ENCODE measurements around the gene HTR3A. TPM values are rescaled to one million over a fixed set of nuclear protein-coding genes. Genes with fewer than 3 reads are reported as not detected.

HTR3A gene
- total and polyA plus RNA-seq, 2 of the 13 experiments (the other 11 are each of a cell fraction or from before 2014, with no cell fraction given) = not detected

GRCh38 chr11:114011443-114011842 is 36.5 kb downstream of the HTR3A start:
- no peak for TF ChIP-seq ZNF3 (CRISPR knock-in tag; IDR thresholded peaks at IDR 0.05)
- TF ChIP-seq HNF4G (IDR thresholded peaks at IDR 0.05; ENCODE audit: borderline replicate concordance, low read depth, low read length) = no peak
- no peak for TF ChIP-seq HNF4G (CRISPR knock-in tag; IDR thresholded peaks at IDR 0.05; ENCODE audit: borderline replicate concordance, low read depth)
- no peak for TF ChIP-seq HOMEZ (CRISPR knock-in tag; IDR thresholded peaks at IDR 0.05; ENCODE audit: low read depth)
- no peak for TF ChIP-seq EED (CRISPR knock-in tag; IDR thresholded peaks at IDR 0.05)
- TF ChIP-seq ZSCAN22 (CRISPR knock-in tag; IDR thresholded peaks at IDR 0.05) = no peak
- TF ChIP-seq ZNF432 (CRISPR knock-in tag; IDR thresholded peaks at IDR 0.05; ENCODE audit: borderline replicate concordance) = no peak
- TF ChIP-seq NFATC3 (CRISPR knock-in tag; IDR thresholded peaks at IDR 0.05) = no peak
- TF ChIP-seq ZNF513 (CRISPR knock-in tag; conservative IDR thresholded peaks at IDR 0.05) = no peak
- TF ChIP-seq ZNF740 (CRISPR knock-in tag; IDR thresholded peaks at IDR 0.05) = no peak
- TF ChIP-seq ZNF660 (CRISPR knock-in tag; IDR thresholded peaks at IDR 0.05; ENCODE audit: borderline replicate concordance, low read depth) = no peak
- TF ChIP-seq ZNF766 (CRISPR knock-in tag; IDR thresholded peaks at IDR 0.05; ENCODE audit: borderline replicate concordance) = no peak
- no peak for TF ChIP-seq ETS1 (CRISPR knock-in tag; IDR thresholded peaks at IDR 0.05)
- no peak for TF ChIP-seq CHD2 (IDR thresholded peaks at IDR 0.05; ENCODE audit: low read depth, low read length)
- Histone ChIP-seq H3K79me2 (ENCODE audit: insufficient read depth, low read length) (no peaks in the 10 kb centered on the region), H3K4me3 (replicated peaks in 1 of 3; ENCODE audit: insufficient read depth in 1 of 3, low read depth in 2 of 3, low read length in 3 of 3) (no peak overlapping the region), H2AFZ (ENCODE audit: low read length) (no peak overlapping the region), H3K36me3 (replicated peaks in 1 of 2; ENCODE audit: control insufficient read depth in 1 of 2, insufficient read depth in 2 of 2, low read length in 2 of 2) (no peaks in the 10 kb centered on the region), H3K27me3 (ENCODE audit: control insufficient read depth in 1 of 2, insufficient read depth in 2 of 2, low read length in 2 of 2) (no peaks in the 10 kb centered on the region; a peak in 2 of 5 replicates), H3K27ac (ENCODE audit: extremely low read length, insufficient read depth, low read length) (no peak overlapping the region), H3K9me3 (ENCODE audit: low read length) (no peaks in the 10 kb centered on the region), H3K9ac (ENCODE audit: insufficient read depth, low read depth, low read length) (no peak overlapping the region), H4K20me1 (ENCODE audit: insufficient read depth, low read length) (no peaks in the 10 kb centered on the region), H3K4me2 (ENCODE audit: low read depth, low read length) (no peak overlapping the region), H3K4me1 (ENCODE audit: insufficient read depth, low read length) (no peaks in the 10 kb centered on the region)
- no TSS peak for BruUV-seq (replicated peaks)
- WGBS (ENCODE audit: low lambda C conversion rate) = 0% methylated on average over 2 of the region's 2 CpGs
- ChIA-PET CTCF (ENCODE audit: low intra/inter-chr PET ratio, low total read pairs) (no interaction called here), POLR2A (no interaction called here)
- DNase-seq (ENCODE audit: low spot score) (no peak), ATAC-seq (no peak), FAIRE-seq (no peak)
- intact Hi-C loops (cut with micrococcal nuclease; ENCODE audit: unreplicated experiment) (no loop called here), in situ Hi-C loops (cut with HindIII; ENCODE audit: extremely low pct_ligation_motif_present, low pct_unique_long_range_greater_than_20kb) (no loop called here)

Measured in HepG2 (cell line).